Measurements from ENCODE around the gene USP20.
A peak's percentile ranks its signal among the peaks of the same experiment; 100 is the strongest.

Gene USP20

GRCh38 chr9:129812385-129812784 lies 22.9 kb upstream of the USP20 start:
- peaks cover 10% of the 10 kb centered on the region for H3K4me1 ChIP-seq
- peaks cover 41% of the 10 kb centered on the region for H3K36me3 ChIP-seq (replicated peaks)
- H3K27me3 ChIP-seq (ENCODE audit: low read depth) = no peaks in the 10 kb centered on the region
- no peak overlapping the region for H3K4me3 ChIP-seq
- no peaks in the 10 kb centered on the region for H3K9me3 ChIP-seq
- no peak for DNase-seq (ENCODE audit: low spot score in 2 of 2)
- in situ Hi-C loops (cut with MboI; ENCODE audit: low sequenced_read_pairs) = no loop called here

GRCh38 chr9:129813661-129814060 lies 21.6 kb upstream of the USP20 start:
- H3K4me3 ChIP-seq = no peak overlapping the region
- H3K4me1 ChIP-seq = peaks cover 10% of the 10 kb centered on the region
- H3K27me3 ChIP-seq (ENCODE audit: low read depth) = no peaks in the 10 kb centered on the region
- peaks cover 48% of the 10 kb centered on the region for H3K36me3 ChIP-seq (replicated peaks)
- no peak for DNase-seq (ENCODE audit: low spot score in 2 of 2)
- no peaks in the 10 kb centered on the region for H3K9me3 ChIP-seq
- in situ Hi-C loops (cut with MboI; ENCODE audit: low sequenced_read_pairs) = no loop called here

- in situ Hi-C loops (cut with MboI; ENCODE audit: low sequenced_read_pairs) = no loop called here
- Histone ChIP-seq H3K9me3 (no peaks in the 10 kb centered on the region), H3K4me3 (no peak overlapping the region), H3K27me3 (ENCODE audit: low read depth) (no peaks in the 10 kb centered on the region), H3K36me3 (replicated peaks) (peaks cover 53% of the 10 kb centered on the region), H3K4me1 (peaks cover 10% of the 10 kb centered on the region)
- no peak for DNase-seq (ENCODE audit: low spot score in 2 of 2)
These were observed 20.6 kb upstream of the USP20 start for GRCh38 chr9:129814432-129815223.

DNA sequence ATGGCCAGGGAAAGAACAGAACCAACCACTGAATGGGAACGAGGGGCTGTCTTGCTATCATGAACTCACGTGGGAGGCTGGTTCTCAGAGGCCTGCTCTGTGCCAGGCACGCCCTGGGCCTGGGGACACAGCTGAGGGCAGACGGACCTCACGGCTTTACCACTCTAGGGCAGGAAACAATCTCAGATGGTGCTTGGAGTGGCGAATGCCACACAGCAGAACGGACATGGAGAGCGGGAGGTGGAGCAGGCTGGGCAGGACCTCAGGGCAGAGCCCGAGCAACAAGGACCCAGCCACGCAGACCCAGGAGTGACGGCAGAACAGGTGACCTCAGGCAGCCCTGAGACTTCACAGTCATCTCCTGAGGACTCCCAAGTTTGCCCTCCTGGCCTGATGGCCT lies 20.0 kb upstream of the USP20 start:
- in situ Hi-C loops (cut with MboI; ENCODE audit: low sequenced_read_pairs) = no loop called here
- no peaks in the 10 kb centered on the region for H3K9me3 ChIP-seq
- no peak overlapping the region for H3K4me3 ChIP-seq
- peaks cover 53% of the 10 kb centered on the region for H3K36me3 ChIP-seq (replicated peaks)
- H3K4me1 ChIP-seq = peaks cover 10% of the 10 kb centered on the region
- no peak for DNase-seq (ENCODE audit: low spot score in 2 of 2)
- H3K27me3 ChIP-seq (ENCODE audit: low read depth) = no peaks in the 10 kb centered on the region

DNA sequence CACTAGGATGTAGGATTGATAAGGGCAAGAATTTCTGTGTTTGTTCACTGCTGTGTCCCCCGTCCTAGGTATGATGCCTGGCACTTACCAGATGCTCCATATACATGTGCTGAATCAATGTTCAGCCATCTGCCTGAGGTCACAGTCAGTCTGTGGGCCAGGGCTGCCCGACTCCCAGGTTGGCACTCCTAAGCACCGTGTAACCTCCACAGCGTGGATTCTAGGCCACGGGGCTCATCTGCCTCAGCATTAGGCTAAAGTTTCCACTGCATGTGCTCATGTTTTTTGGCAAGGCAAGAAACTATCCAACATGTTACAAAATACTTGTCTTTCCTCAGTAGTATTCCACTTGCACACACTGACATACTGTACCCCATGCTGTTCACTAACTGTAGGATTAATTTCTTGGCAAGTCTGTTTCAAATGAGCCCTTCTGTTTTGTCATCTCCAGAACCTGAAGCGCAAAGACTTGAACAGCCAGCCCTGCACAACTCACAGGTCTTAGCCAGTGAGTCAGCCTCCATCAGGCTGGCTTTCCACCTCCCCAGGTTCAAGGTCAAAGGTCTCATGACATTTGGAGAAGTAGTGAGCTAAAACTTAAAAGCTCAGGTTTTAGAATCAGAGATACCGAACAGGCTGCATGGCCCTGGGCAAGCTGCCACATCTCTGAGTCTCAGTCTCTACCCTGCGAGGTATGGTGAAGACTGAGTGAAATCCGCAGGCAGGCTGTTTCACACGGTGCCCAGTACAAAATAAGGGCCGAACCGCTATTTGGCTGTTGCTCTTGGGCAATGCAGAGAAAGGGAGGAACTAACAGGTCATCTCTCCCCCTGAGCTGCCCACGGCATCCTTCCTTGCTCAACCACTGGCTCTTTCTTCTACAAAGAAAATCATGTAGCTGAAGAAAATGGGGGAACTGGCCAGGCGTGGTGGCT lies 18.5 kb upstream of the USP20 start:
- in situ Hi-C loops (cut with MboI; ENCODE audit: low sequenced_read_pairs) = no loop called here
- Histone ChIP-seq H3K27me3 (ENCODE audit: low read depth) (no peaks in the 10 kb centered on the region), H3K4me3 (no peak overlapping the region), H3K36me3 (replicated peaks) (peaks cover 62% of the 10 kb centered on the region), H3K4me1 (peaks cover 9% of the 10 kb centered on the region), H3K9me3 (no peaks in the 10 kb centered on the region)
- DNase-seq (ENCODE audit: low spot score in 2 of 2) = no peak

GRCh38 chr9:129822898-129823541 lies 12.2 kb upstream of the USP20 start:
- peak overlapping the region; percentile 86 for H3K4me3 ChIP-seq
- H3K27me3 ChIP-seq (ENCODE audit: low read depth) = no peaks in the 10 kb centered on the region
- H3K9me3 ChIP-seq = no peaks in the 10 kb centered on the region
- H3K36me3 ChIP-seq (replicated peaks) = peaks cover 42% of the 10 kb centered on the region
- H3K4me1 ChIP-seq = no peaks in the 10 kb centered on the region; the same call in 1 of the 2 replicates
- peak in 1 of 2 experiments; percentile 29 for DNase-seq (ENCODE audit: low spot score in 2 of 2)
- in situ Hi-C loops (cut with MboI; ENCODE audit: low sequenced_read_pairs) = no loop called here

DNA sequence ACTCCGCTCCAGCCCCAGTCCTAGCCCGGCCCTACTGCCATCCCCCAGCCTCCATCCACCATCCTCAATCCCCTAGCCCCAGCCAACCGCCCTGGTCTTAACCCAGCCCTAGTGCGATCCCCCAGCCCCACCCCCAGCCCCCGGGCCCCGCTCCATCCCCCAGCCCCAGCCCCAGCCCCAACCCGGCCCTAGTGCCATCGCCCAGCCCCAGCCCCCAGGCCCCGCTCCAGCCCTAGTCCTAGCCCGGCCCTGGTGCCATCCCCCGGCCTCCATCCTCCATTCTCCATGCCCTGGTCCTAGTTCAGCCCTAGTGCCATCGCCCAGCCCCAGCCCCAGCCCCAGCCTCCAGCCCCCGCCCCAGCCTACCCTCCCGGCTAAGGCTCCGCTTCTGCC lies 11.7 kb upstream of the USP20 start:
- peak overlapping the region; percentile 86 for H3K4me3 ChIP-seq
- DNase-seq (ENCODE audit: low spot score in 2 of 2) = no peak
- H3K27me3 ChIP-seq (ENCODE audit: low read depth) = no peaks in the 10 kb centered on the region
- in situ Hi-C loops (cut with MboI; ENCODE audit: low sequenced_read_pairs) = no loop called here
- H3K9me3 ChIP-seq = no peaks in the 10 kb centered on the region
- H3K36me3 ChIP-seq (replicated peaks) = peaks cover 39% of the 10 kb centered on the region
- H3K4me1 ChIP-seq = no peaks in the 10 kb centered on the region; the same call in 1 of the 2 replicates

- peak; percentile 92 to 96 for DNase-seq (ENCODE audit: low spot score in 2 of 2)
These were observed 11.2 kb upstream of the USP20 start, which contains the start of gene TOR1A for GRCh38 chr9:129823935-129824601. Gene TOR1A, minus strand, starts transcription at chr9:129824136. Its CDS starts 51 bp downstream, at chr9:129824085.

GRCh38 chr9:129826344-129826743 lies 8.9 kb upstream of the USP20 start:
- H3K4me3 ChIP-seq = no peak overlapping the region
- in situ Hi-C loops (cut with MboI; ENCODE audit: low sequenced_read_pairs) = no loop called here
- H3K9me3 ChIP-seq = no peaks in the 10 kb centered on the region
- H3K4me1 ChIP-seq = no peaks in the 10 kb centered on the region; the same call in 1 of the 2 replicates
- H3K27me3 ChIP-seq (ENCODE audit: low read depth) = no peaks in the 10 kb centered on the region
- no peak for DNase-seq (ENCODE audit: low spot score in 2 of 2)
- H3K36me3 ChIP-seq (replicated peaks) = peaks cover 45% of the 10 kb centered on the region

More at GRCh38 chr9:129823935-129824601, 11.2 kb upstream of the USP20 start, which contains the start of gene TOR1A:
- H3K4me1 ChIP-seq = no peaks in the 10 kb centered on the region; the same call in 1 of the 2 replicates
- H3K36me3 ChIP-seq (replicated peaks) = peaks cover 39% of the 10 kb centered on the region
- H3K27me3 ChIP-seq (ENCODE audit: low read depth) = no peaks in the 10 kb centered on the region
- peak within 1 kb of the TSS; percentile 86 for H3K4me3 ChIP-seq
- in situ Hi-C loops (cut with MboI; ENCODE audit: low sequenced_read_pairs) = no loop called here
- H3K9me3 ChIP-seq = no peaks in the 10 kb centered on the region

- no peaks in the 10 kb centered on the region; the same call in 1 of the 2 replicates for H3K4me1 ChIP-seq
- DNase-seq (ENCODE audit: low spot score in 2 of 2) = no peak
- H3K4me3 ChIP-seq = no peak overlapping the region
- in situ Hi-C loops (cut with MboI; ENCODE audit: low sequenced_read_pairs) = no loop called here
- peaks cover 45% of the 10 kb centered on the region for H3K36me3 ChIP-seq (replicated peaks)
- no peaks in the 10 kb centered on the region for H3K27me3 ChIP-seq (ENCODE audit: low read depth)
- no peaks in the 10 kb centered on the region for H3K9me3 ChIP-seq
These were observed 8.5 kb upstream of the USP20 start for GRCh38 chr9:129826759-129827158.

- Histone ChIP-seq H3K36me3 (replicated peaks) (peaks cover 50% of the 10 kb centered on the region), H3K27me3 (ENCODE audit: low read depth) (no peaks in the 10 kb centered on the region), H3K9me3 (no peaks in the 10 kb centered on the region), H3K4me3 (no peak overlapping the region), H3K4me1 (no peaks in the 10 kb centered on the region)
- in situ Hi-C loops (cut with MboI; ENCODE audit: low sequenced_read_pairs) = no loop called here
- DNase-seq (ENCODE audit: low spot score in 2 of 2) = no peak
These were observed 7.2 kb upstream of the USP20 start for GRCh38 chr9:129828051-129828450.

DNA sequence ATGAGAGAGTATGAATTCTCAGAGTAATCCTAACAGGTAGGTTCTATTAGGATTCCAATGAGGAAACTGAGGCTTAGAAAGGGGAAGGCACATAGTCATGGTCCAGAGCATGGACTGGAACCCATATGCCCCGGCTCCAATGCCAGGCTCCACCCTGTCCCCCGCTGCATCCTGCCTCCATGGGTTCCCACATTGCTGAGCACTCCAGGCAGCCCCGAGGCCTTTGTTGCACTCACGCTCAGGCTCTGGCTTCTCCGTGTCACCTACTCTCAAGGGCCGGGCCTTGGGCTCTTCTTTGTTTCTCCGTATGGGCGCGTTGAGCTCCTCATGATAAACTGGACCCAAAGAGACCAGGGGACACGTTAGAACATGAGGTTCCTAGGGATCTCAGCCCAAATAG lies 6.3 kb upstream of the USP20 start:
- Histone ChIP-seq H3K4me3 (no peak overlapping the region), H3K9me3 (no peaks in the 10 kb centered on the region), H3K36me3 (replicated peaks) (peaks cover 53% of the 10 kb centered on the region), H3K27me3 (ENCODE audit: low read depth) (no peaks in the 10 kb centered on the region), H3K4me1 (peaks cover 2% of the 10 kb centered on the region)
- in situ Hi-C loops (cut with MboI; ENCODE audit: low sequenced_read_pairs) = no loop called here
- DNase-seq (ENCODE audit: low spot score in 2 of 2) = no peak

GRCh38 chr9:129832982-129833381 lies 2.3 kb upstream of the USP20 start:
- no peaks in the 10 kb centered on the region for H3K9me3 ChIP-seq
- no peak for DNase-seq (ENCODE audit: low spot score in 2 of 2)
- no peaks in the 10 kb centered on the region for H3K27me3 ChIP-seq (ENCODE audit: low read depth)
- peaks cover 9% of the 10 kb centered on the region for H3K4me1 ChIP-seq
- peaks cover 46% of the 10 kb centered on the region for H3K36me3 ChIP-seq (replicated peaks)
- no peak overlapping the region for H3K4me3 ChIP-seq
- in situ Hi-C loops (cut with MboI; ENCODE audit: low sequenced_read_pairs) = no loop called here
